GM19467 (cell line): Measurements from ENCODE around the gene STEAP2.
"Not testable (repeated sequence)": the region's sequence is repeated elsewhere in the genome, so short reads cannot be mapped to it uniquely, and the experiment has no call there.

Source experiments
- ATAC-seq: cut with Tn5 transposase; IDR thresholded peaks from one replicate; pipeline ENCODE4 v1.9.1; 2021; ENCODE audit warnings: mild to moderate bottlenecking, moderate library complexity; ENCODE audit not compliant: unreplicated experiment

Gene STEAP2

DNA sequence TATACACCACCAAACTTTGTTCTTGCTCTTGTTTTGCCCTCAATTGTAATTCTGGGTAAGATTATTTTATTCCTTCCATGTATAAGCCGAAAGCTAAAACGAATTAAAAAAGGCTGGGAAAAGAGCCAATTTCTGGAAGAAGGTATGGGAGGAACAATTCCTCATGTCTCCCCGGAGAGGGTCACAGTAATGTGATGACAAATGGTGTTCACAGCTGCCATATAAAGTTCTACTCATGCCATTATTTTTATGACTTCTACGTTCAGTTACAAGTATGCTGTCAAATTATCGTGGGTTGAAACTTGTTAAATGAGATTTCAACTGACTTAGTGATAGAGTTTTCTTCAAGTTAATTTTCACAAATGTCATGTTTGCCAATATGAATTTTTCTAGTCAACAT is 20.9 kb downstream of the STEAP2 start:
- ATAC-seq, result no peak

DNA sequence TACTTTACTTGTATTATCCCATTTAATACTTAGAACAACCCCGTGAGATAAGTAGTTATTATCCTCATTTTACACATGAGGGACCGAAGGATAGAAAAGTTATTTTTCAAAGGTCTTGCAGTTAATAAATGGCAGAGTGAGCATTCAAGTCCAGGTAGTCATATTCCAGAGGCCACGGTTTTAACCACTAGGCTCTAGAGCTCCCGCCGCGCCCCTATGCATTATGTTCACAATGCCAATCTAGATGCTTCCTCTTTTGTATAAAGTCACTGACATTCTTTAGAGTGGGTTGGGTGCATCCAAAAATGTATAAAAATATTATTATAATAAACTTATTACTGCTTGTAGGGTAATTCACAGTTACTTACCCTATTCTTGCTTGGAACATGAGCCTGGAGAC is 22.0 kb downstream of the STEAP2 start:
- ATAC-seq, result no peak

DNA sequence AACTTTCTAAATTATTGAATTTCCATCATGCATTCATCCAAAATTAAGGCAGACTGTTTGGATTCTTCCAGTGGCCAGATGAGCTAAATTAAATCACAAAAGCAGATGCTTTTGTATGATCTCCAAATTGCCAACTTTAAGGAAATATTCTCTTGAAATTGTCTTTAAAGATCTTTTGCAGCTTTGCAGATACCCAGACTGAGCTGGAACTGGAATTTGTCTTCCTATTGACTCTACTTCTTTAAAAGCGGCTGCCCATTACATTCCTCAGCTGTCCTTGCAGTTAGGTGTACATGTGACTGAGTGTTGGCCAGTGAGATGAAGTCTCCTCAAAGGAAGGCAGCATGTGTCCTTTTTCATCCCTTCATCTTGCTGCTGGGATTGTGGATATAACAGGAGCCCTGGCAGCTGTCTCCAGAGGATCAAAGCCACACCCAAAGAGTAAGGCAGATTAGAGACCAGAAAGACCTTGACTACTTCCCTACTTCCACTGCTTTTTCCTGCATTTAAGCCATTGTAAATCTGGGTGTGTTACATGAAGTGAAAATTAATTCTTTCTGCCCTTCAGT is 25.3 kb downstream of the STEAP2 start:
- no peak for ATAC-seq

DNA sequence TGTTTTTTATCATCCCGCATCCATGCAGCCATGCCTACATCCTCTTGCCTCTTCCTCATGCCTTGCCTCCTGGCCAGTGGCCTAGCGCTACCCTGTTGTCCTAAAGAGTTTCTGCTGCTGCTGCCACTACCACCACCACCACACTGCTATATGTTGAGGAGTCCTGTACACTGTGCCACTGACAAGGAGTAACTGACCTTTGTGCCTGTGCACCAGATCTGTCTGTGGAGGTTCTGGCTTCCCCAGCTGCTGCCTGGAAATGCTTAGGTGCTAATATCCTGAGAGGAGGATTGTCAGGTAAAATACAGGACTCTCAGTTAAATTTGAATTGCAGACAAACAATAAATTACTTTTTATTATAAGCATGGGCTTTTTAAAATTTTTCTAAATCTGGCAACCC is 26.5 kb downstream of the STEAP2 start:
- no peak for ATAC-seq

DNA sequence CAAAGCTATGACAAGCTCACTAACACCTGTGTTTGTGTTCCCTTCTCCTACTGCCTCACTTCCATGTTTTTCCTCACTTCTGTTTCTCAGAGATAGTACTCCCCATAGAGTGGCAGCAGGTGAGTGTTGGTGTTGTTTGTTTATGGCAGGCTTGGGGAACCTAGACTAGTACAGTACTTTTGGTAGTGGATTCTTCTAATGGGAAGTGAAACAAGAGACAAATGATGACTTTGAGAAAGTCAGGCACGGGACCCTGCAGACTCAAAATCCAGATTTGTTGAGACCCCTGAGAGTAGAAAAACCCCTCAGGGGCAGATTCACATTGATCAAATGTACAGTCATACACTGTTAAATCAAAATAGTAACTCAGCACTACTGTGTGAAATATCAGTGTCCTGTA is 27.0 kb downstream of the STEAP2 start:
- no peak for ATAC-seq

DNA sequence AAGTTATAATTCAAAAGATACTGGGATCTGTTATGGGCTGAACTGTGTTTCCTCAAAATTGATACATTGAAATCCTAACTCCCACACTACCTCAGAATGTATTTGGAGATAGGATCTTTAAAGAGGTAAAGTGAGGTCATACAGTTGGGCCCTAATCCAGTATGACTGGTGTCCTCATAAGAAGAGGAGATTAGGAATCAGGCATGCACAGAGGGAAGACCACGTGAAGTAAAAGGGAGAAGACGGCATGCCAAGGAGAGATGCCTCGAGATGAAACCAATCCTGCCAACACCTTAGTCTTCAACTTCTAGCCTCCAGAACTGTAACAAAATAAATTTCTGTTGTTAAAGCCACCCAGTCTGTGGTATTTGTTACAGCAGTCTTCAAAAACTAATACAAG is 27.5 kb downstream of the STEAP2 start:
- ATAC-seq, result no peak

DNA sequence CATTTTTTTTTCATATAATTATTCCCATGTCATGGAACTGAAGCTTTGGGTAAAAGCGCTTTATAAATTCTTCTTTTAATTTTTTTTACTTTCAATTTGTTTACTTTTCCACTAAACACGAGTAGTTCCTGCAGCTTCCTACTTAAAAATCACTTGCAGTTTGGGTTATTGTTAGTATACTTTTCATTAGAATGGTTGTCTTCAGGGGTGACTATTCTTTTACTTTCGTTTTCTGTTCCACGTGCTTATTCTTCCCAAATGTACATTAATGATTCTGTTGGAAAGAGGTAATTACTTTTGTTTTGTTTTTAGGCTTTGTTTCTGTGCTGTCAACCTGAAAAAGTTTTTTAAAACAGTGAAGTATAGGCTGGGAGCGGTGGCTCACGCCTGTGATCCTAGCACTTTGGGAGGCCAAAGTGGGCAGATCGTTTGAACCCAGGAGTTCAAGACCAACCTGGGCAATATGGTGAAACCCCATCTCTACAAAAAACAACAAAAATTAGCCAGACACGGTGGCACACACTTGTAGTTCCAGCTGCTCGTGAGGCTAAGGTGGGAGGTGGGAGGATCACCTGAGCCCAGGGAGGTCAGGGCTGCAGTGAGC is 28.2 kb downstream of the STEAP2 start:
- ATAC-seq, result no peak

DNA sequence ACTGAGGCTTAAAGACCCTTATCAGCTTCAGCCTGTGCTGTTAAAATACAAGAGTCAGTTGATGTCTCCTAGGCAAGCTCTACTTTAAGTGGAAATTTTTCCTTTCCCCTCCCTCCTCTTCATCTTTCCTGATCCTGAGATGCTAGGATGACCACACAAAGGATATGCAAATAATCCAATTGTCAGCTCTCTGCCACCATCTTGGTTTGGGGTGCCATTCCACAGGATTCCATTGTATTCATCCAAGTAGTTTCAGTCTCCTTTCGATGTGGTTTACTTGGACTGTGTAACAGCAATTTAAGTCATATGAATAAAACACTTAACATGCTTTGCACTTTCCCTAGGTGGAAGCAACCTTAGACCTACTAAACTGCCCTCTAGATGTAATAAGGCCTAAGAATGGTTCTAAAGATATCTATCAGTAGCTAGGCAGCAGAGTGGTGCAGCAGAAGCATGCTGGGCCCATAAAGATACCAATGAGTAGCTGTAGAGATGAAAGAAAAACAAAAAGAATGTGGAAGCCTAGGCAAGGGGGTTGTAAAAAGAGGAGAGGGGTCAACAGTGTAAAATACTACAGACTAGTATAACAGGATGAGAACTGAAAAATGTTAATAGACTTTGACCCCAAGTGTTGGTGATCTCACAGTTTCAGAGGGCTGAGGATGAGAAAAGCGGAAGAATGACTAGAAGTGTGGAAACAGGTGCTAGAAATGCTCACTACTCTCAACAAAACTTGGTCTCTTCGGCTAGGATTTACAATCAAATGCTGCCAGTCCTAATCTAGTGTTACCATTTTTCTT is 31.0 kb downstream of the STEAP2 start:
- peak; percentile 42 for ATAC-seq

DNA sequence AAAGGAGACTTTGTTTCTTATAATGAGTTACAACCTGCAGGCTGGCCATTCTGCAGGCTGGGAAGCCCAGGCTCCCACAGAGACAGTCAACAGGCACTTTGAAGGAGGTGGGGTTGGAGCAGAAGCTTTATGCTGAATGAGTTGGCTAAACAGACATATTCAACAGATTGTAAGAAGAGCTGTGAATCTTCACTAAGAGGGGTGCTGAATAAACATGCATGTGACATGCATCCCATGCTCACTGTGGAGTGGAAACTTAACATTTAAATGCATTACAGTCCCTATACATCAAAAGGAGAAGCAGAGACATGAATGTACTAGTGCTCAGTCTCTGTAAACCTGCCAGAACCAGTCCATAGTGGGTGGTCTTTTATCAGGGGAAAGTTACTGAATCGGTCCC is 32.0 kb downstream of the STEAP2 start:
- no peak for ATAC-seq

DNA sequence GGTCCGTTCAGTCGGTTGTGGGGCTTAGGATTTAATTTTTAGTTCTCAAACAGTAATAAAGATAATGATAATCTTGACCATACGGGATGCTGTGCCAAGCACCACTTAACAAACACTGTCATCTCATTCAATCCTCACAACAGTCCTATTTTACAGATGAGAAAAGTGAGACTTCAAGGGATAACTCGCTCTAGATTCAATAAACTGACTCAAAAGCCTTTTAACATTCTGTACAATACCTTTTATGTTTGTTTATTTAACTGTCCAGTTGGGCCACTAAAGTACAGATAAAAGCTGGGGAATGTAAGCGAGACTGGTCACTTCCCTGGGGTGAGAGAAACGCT is 33.0 kb downstream of the STEAP2 start:
- ATAC-seq, result no peak

DNA sequence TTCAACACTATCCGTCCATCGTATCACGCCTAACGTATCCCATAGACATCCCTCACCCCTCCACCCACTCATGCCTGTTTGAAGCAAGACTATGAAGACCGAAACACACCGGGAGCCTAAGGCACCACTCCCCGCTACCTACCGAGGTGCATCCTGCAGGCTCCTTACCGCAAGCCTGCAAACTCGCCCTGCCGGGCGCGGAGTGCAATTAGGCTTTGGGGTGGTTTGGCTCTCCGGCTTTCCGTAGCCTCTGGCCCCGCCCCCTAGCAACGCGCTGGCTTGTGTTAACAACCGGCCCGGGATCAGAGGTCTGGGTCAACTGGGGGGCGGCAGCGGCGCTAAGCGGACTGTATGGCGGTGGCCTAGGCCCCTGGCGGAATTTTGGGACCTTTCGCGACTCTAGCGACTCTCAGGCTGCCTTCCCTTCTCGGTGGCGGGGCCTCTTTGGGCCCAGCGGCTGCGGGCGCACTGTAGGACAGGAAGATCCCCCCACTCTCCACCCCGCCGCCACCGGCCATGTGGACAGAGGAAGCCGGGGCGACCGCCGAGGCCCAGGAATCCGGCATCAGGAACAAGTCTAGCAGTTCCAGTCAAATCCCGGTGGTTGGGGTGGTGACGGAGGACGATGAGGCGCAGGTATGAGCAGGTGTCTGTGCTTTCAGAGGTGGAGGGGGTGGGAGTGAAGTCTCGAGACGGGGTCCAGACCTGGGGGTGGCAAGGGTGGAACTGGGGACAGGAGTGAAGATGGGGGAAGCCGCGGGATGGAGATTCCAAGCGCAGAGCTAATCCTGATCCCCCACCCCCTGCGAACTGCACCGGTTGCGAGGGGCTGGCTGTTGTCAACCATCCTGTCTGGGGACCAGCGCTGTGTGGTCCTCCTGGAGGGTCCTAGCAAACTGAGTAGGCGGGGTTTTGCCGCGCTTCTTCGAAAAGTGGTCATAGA is 33.6 kb downstream of the STEAP2 start, which contains the start of gene CFAP69:
Gene CFAP69 (plus strand): TSS at position 266 of the 943 bp plus-strand sequence. CDS start 251 bp downstream, at position 517.
- peak; percentile 82 for ATAC-seq

DNA sequence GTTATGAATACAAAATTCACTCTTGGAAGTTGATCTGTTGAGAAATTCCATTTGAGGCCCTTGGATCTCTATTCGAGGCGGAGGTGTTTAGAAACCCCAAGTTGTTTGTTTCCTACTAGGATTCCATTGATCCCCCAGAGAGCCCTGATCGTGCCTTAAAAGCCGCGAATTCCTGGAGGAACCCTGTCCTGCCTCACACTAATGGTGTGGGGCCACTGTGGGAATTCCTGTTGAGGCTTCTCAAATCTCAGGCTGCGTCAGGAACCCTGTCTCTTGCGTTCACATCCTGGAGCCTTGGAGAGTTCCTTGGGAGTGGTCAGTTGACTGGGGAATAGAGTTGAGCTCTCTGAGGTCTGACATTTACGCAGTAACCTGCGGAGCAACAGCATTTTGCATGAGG is 34.6 kb downstream of the STEAP2 start:
- no peak for ATAC-seq

DNA sequence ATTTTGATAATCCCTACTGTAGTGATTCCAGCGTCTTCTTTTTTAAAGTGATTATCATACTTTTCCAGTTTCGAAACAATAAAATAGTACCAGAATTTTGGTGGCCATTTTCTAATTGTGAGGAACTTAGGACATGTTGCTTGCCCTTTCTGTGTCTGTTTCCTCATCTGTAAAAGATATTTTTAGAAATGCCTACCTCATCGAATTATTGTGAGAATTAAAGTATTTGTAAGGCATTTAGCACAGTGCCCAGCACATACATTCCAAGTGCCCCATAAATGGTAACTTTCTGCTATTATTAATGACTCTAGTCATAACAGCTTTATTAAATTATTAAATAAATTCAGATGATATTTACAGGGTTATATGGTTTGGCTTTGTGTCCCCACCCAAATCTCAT is 37.2 kb downstream of the STEAP2 start:
- ATAC-seq, result no peak

DNA sequence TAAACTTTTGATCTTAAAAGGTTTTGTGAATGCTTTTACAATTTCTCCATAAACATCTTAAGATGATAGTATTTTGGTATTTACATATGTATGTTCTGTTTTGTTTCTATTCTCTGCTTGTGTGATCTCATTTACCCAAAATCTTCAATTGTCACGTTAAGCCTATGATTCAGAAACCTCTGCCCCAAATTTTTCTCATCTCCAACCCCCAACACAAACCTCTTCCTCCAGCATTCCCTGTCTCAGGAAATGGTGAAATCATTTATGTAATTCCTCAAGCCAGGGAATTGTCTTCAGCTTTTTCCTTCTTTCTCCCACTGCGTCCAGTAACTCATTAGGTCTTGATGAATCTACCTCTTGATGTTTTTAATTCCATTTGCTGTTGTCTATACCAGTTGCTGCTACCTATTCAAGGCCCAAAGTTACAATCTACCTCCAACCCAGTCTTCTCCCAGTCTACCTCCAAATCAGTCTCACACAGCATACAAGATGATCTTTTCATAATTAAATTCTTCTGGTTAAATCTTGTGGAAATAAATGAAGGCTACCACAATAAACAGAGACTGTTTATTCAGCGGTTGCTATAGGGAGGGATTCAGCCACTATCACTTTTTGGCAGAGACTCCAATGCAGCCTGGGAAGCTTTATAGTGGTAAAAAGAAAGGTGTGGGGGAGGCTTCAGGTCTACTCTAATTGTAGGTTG is 39.2 kb downstream of the STEAP2 start:
- no peak for ATAC-seq

DNA sequence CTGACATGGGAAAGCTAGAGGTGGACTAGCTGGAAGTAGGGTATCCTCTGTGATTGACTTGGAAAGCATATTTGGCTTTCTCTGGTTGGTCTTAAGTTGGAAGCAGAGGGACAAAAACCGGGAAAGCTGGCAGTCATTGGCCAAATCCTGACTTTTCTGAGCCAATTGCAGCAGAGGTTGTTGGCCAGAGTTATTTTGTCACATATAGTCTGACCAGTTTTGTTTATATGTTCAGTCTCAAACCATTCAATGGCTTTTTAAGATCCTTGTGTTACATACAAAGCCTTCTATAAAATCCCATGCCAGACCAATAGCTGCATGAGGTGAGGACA is 39.7 kb downstream of the STEAP2 start:
- no peak for ATAC-seq

DNA sequence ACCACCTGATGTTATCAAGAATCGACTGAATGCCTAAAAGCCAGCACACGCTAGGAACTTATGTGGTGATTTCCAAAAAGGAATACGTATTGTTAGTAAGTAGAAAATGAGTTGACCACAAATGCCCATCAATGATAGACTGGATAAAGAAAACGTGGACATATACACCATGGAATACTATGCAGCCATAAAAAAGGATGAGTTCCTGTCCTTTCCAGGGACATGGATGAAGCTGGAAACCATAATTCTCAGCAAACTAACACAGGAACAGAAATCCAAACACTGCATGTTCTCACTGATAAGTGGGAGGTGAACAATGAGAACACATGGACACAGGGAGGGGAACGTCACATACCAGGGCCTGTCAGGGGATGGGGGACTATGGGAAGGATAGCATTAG is 44.5 kb downstream of the STEAP2 start:
- not testable (repeated sequence) for ATAC-seq

DNA sequence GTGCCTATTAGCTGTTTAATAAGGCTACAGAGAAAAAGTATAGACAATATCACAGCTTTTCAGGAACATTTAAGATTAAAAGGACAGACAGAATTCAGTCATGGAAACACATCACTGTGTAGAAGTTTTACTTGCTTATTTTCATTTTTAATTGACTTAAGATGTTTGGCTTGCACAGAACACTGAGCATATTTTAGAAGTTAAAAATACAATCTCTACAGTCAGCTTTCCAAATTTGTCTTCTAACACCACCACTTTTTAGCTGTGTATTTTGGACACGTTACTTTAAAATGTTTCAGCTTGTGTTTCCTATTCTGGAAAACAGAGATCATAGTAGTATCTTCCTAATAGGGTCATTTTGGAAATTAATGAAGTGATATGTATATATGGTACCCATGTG is 45.2 kb downstream of the STEAP2 start:
- ATAC-seq, result no peak

DNA sequence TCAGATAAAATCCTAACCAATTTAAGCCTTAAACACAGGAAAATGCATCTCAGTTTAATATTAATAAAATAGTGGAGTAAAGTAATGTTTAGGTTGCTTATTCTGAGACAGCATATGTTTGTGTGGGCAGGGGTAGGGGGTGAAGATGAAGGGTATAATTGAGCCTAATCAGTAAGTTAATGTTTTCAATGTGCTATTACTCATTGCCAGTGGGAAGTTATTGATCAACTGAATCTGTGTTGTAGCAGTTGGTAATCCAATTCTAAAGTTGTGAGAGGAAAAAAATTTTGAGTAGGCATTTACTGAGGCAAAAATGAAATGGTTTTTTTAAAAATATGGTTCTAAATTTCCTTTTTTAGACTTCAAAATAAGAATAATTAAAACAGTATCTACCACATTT is 49.9 kb downstream of the STEAP2 start:
- no peak for ATAC-seq

DNA sequence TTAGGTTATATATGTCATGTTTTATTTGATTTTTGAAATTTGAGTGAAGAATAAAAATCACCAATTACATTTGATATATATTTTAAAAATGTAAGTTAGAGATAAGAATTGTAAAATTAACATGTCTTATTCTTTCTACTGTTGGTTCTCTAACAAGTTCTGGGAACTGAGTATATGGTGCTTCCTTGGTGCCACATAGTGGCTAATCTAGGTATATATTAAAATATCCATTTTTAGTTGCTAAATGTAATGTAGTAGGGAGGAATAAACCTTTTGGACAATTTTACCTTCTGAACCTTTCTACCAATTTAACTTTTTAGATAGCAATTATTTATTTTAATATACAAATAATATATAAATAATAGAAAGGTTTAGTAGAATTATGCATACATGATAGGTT is 50.9 kb downstream of the STEAP2 start:
- peak; percentile 89 for ATAC-seq

DNA sequence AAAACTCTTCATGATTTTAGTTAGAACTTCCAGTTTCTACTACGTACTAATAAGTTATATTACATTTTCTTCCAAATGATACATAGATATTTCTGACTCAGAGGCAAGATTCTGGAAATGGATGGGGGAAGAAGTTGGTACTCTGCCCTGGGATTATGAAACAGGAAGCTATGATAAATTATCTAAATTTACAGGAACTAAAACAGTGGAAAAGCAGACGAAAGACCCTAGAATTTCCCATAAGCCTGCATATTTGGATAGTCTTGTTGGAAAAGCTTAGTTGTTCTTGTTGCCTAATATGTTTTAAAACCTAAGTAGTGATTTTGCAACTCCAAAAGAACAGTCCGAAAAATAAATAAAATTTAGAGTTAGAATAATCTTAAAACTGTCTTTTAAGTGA is 55.3 kb downstream of the STEAP2 start:
- ATAC-seq, result no peak
